NCI-H2227 (cell line): ENCODE measurements around the gene PER3.

Source experiments
- DNase-seq: peaks from one replicate; lab custom pipeline; 2025; ENCODE audit not compliant: unreplicated experiment; lab: John Stamatoyannopoulos, UW

PER3 gene

DNA sequence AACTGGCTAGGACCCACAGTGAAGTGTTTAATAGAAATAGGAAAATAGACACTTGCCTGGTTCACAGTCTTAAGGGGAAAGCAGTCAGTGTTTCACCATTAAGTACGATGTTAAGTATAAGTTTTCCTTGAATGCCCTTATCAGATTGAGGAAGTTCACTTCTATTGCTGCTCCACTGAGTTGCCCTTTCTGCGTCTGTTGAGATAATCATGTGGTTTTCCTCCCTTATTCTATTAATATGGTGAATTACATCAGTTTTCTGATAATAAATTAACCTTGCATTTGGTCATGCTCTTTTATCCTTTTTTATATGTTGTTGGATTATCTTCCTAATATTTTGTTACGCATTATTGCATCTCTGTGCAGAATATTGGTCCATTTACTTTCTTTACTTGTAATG is 47.4 kb downstream of the PER3 start:
- no peak for DNase-seq

- DNase-seq = no peak
Measured at GRCh38 chr1:7833035-7833434, 48.9 kb downstream of the PER3 start.

GRCh38 chr1:7838714-7839113 is 54.6 kb downstream of the PER3 start:
- no peak for DNase-seq

DNA sequence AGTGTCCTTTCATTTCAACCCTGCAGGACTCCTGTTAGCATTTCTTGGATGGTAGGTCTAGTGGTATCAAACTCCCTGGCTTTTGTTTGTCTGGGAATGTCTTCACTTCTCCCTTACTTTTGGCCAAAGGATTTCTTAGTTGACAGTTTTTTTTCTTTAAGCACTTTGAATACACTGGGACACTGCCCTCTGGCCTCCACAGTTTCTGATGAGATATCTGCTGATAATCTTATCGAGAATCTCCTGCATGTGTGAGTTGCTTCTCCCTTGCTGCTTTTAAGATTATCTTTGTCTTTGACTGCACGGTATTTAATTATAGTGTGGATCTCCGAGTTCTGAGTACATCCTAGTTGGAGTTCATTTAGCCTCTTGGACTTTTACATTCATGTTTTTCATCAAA is 55.4 kb downstream of the PER3 start:
- DNase-seq = no peak

- DNase-seq = no peak
Measured at GRCh38 chr1:7842517-7842916, 58.4 kb downstream of the PER3 start.

GRCh38 chr1:7845761-7846160 is 61.7 kb downstream of the PER3 start:
- DNase-seq = no peak

DNA sequence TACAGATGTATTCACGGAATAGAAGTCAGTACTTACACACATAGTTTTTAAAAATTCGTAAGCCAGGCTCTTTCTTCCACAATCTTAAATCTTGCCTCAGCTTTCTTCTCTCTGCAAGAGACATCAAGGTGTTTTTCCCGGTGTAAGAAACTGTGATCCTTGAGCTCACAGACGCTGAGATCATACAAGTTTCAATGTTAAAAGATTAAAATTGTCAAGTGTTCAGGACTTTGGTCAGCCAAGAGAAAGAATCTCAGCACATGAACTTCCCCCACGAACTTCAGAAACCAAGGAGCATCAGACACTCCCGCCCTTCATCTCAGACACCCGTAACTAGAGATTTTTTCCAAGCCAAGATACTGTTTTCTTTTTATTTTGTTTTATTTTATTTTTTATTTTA is 62.6 kb downstream of the PER3 start:
- no peak for DNase-seq

GRCh38 chr1:7847599-7847998 is 63.5 kb downstream of the PER3 start:
- no peak for DNase-seq

GRCh38 chr1:7850786-7851185 is 66.7 kb downstream of the PER3 start:
- no peak for DNase-seq

DNA sequence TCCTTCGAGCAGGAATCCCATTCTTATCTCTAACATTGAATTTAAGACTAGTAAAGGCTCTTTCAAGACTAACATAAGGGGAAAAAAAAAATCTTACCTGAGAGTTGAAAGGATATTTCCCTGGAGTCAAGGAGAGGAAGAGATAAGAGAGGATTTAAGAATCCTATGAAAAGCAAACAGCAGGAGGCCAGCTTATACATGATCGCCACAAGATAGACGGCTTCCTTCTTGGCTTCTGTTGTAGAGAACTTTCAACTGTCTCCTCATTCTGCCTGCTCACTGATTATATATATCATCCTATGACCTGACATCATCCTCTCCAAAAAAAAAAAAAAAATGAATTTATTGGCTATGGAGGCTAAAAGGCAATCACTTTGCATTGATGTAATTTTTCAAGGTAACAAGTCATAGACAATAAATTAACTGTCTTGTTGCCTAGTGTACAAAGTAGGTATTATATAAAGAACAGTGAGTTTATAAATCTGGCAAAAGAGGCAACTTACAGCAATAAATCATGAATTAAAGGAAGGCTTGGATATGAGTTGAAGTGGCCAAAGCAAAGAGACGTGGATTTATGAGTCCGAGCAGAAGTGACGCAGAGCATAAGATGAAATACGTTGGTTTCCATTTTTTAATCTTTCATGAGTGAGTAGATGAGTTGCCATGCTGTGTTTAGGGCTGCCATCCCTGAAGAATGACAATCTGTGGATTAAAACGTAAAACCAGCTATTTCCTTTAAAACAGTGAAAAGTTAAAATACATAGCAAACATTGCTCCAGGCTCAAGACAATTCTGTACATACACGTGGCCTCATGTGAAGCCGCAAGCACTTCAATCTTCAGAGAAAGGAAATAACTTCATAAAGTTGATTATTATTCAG is 69.0 kb downstream of the PER3 start, which contains the start of gene UTS2:
Gene UTS2, minus strand, starts transcription at position 262 of the 880 bp plus-strand sequence. Its CDS starts 62 bp downstream, at position 200.
- DNase-seq = peak; percentile 17

DNA sequence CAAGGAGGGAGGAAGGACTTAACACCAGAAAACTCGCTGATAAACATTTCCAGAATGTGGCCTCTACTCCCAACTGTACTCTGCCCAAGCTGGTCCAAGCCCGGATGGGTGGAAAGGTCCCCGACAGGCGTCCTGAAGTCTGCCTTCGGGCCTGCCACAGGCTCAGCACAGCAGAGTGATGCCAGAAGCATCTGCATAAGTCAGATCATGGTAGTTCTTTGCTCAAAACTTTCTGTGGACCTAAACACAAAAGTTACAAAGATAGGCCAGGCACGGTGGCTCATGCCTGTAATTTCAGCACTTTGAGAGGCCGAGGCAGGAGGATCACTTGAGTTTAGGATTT is 69.6 kb downstream of the PER3 start:
- DNase-seq = no peak

DNA sequence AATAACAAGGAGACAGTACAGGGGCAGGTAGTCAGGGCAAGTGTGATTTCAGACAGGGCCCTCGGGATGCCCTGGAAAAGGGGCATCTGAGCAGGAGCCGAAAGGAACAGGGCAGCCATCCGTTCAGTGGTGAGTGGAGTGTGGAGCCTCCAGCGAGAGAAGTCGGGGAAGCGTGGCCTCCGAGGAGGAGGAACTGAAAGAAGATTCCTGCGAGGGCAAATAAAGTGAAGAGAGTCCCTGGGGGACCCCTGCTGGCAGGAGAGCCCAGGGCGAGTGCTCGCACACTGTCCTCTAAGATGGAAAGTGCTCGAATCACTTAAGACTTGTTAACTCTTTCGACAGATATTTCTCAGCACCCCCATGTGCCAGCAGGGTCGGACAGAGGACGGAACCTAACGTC is 72.3 kb downstream of the PER3 start:
- no peak for DNase-seq

- DNase-seq = no peak
Measured at GRCh38 chr1:7857000-7857399, 72.9 kb downstream of the PER3 start.

GRCh38 chr1:7857985-7858384 is 73.9 kb downstream of the PER3 start:
- no peak for DNase-seq

- DNase-seq = no peak
Measured at GRCh38 chr1:7859406-7859805, 75.3 kb downstream of the PER3 start.

- DNase-seq = no peak
Measured at GRCh38 chr1:7860130-7860529, 76.0 kb downstream of the PER3 start.

- DNase-seq = no peak
Measured at GRCh38 chr1:7861452-7861851, 77.4 kb downstream of the PER3 start.

- no peak for DNase-seq
Measured at GRCh38 chr1:7862211-7863060, 78.3 kb downstream of the PER3 start.

GRCh38 chr1:7863756-7864328 is 79.8 kb downstream of the PER3 start:
- no peak for DNase-seq

- no peak for DNase-seq
Measured at GRCh38 chr1:7865978-7866377, 81.9 kb downstream of the PER3 start.

- DNase-seq = no peak
Measured at GRCh38 chr1:7868070-7868780, 84.1 kb downstream of the PER3 start.
